HG03039 (cell line): ENCODE results near the gene FAM25C.
"Not testable (repeated sequence)": the region's sequence is repeated elsewhere in the genome, so short reads cannot be mapped to it uniquely, and the experiment has no call there.

Experiments
- ATAC-seq: cut with Tn5 transposase; IDR thresholded peaks from one replicate; pipeline ENCODE4 v1.9.1; 2021; ENCODE audit warnings: mild to moderate bottlenecking, moderate library complexity; ENCODE audit not compliant: unreplicated experiment

FAM25C gene

GRCh38 chr10:47999691-48000090 lies at the start of gene FAM25C:
Gene FAM25C, minus strand, starts transcription at chr10:47999791. Its CDS starts 26 bp downstream, at chr10:47999765.
- not testable (repeated sequence) for ATAC-seq

GRCh38 chr10:48044557-48044956 lies 45.0 kb upstream of the FAM25C start:
- ATAC-seq, result not testable (repeated sequence)

- not testable (repeated sequence) for ATAC-seq
Observed at GRCh38 chr10:48031390-48031789, 31.8 kb upstream of the FAM25C start.

GRCh38 chr10:48002306-48002705 lies 2.7 kb upstream of the FAM25C start:
- not testable (repeated sequence) for ATAC-seq

GRCh38 chr10:47994045-47994444 lies 5.5 kb downstream of the FAM25C start:
- not testable (repeated sequence) for ATAC-seq

- not testable (repeated sequence) for ATAC-seq
Observed at GRCh38 chr10:47992560-47992959, 7.0 kb downstream of the FAM25C start.

- not testable (repeated sequence) for ATAC-seq
Observed at GRCh38 chr10:47991706-47992105, 7.9 kb downstream of the FAM25C start.

- ATAC-seq, result not testable (repeated sequence)
Observed at GRCh38 chr10:47990097-47990496, 9.5 kb downstream of the FAM25C start.

- not testable (repeated sequence) for ATAC-seq
Observed at GRCh38 chr10:47989542-47989950, 10.0 kb downstream of the FAM25C start.

GRCh38 chr10:47988718-47989541 lies 10.7 kb downstream of the FAM25C start:
- not testable (repeated sequence) for ATAC-seq

- ATAC-seq, result not testable (repeated sequence)
Observed at GRCh38 chr10:47987952-47988351, 11.6 kb downstream of the FAM25C start.

GRCh38 chr10:47986413-47987230 lies 13.0 kb downstream of the FAM25C start:
- ATAC-seq, result not testable (repeated sequence)

GRCh38 chr10:47975409-47975808 lies 24.2 kb downstream of the FAM25C start:
- not testable (repeated sequence) for ATAC-seq

- ATAC-seq, result not testable (repeated sequence)
Observed at GRCh38 chr10:47973131-47973530, 26.5 kb downstream of the FAM25C start.

GRCh38 chr10:47972077-47972476 lies 27.5 kb downstream of the FAM25C start:
- not testable (repeated sequence) for ATAC-seq

- ATAC-seq, result not testable (repeated sequence)
Observed at GRCh38 chr10:47971598-47971997, 28.0 kb downstream of the FAM25C start.

GRCh38 chr10:47970047-47970446 lies 29.5 kb downstream of the FAM25C start:
- not testable (repeated sequence) for ATAC-seq

GRCh38 chr10:47968988-47969387 lies 30.6 kb downstream of the FAM25C start:
- not testable (repeated sequence) for ATAC-seq

- not testable (repeated sequence) for ATAC-seq
Observed at GRCh38 chr10:47964280-47965063, 35.1 kb downstream of the FAM25C start.

- not testable (repeated sequence) for ATAC-seq
Observed at GRCh38 chr10:47962785-47963184, 36.8 kb downstream of the FAM25C start.

- ATAC-seq, result not testable (repeated sequence)
Observed at GRCh38 chr10:47960699-47961098, 38.9 kb downstream of the FAM25C start.
